ENCODE measurements around the gene PPM1D.
"Not testable (repeated sequence)": the region's sequence is repeated elsewhere in the genome, so short reads cannot be mapped to it uniquely, and the experiment has no call there.

PPM1D gene

DNA sequence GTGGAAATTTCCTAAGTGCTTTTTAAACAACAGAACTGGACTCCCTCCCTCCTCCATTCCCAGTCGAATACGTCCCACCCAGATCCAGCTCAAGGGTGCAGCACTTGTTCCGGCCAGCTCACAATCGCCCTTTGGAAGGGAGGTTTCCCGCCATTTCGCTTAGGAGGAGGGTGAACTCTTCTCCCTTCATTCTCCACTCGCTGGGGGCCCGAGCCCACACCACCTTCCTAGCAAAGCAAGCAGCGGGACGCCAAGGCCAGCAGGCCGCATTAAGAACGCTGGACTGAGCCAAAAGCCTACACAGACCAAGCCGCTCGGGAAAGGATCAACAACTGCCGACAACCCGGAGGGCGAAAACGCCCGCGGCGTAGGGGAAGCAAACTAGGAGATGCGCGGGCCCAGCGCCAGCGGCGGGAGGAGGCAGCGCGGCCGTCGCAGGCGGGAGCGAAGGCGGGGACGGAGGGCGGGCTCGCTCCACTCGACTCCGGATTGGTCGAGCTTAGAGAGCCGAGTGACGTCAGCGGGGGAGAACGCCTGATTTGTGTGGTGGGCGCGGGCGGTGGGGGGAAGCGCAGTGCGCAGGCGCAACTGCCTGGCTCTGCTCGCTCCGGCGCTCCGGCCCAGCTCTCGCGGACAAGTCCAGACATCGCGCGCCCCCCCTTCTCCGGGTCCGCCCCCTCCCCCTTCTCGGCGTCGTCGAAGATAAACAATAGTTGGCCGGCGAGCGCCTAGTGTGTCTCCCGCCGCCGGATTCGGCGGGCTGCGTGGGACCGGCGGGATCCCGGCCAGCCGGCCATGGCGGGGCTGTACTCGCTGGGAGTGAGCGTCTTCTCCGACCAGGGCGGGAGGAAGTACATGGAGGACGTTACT lies at the start of gene PPM1D (continued):
- TF ChIP-seq, protein P1, sequence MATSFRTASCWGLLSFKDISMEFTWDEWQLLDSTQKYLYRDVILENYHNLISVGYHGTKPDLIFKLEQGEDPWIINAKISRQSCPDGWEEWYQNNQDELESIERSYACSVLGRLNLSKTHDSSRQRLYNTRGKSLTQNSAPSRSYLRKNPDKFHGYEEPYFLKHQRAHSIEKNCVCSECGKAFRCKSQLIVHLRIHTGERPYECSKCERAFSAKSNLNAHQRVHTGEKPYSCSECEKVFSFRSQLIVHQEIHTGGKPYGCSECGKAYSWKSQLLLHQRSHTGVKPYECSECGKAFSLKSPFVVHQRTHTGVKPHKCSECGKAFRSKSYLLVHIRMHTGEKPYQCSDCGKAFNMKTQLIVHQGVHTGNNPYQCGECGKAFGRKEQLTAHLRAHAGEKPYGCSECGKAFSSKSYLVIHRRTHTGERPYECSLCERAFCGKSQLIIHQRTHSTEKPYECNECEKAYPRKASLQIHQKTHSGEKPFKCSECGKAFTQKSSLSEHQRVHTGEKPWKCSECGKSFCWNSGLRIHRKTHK (tag by site-specific recombination; IDR thresholded peaks at IDR 0.05), result no peak

DNA sequence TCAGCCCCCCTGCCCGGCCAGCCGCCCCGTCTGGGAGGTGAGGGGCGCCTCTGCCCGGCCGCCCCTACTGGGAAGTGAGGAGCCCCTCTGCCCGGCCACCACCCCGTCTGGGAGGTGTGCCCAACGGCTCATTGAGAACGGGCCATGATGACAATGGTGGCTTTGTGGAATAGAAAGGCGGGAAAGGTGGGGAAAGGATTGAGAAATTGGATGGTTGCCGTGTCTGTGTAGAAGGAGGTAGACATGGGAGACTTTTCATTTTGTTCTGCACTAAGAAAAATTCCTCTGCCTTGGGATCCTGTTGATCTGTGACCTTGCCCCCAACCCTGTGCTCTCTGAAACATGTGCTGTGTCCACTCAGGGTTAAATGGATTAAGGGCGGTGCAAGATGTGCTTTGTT lies 47.7 kb upstream of the PPM1D start:
- H3K4me1 ChIP-seq (ENCODE audit: control insufficient read depth, insufficient read depth, low read length); H3K36me3 ChIP-seq (ENCODE audit: control insufficient read depth in 2 of 2, insufficient read depth in 1 of 2, low read length in 2 of 2); H3K4me3 ChIP-seq (ENCODE audit: low read depth, low read length); POLR2A ChIA-PET; H3K27ac ChIP-seq (ENCODE audit: extremely low read depth, low read depth, low read length); CTCF ChIA-PET; H3K9me3 ChIP-seq (ENCODE audit: control insufficient read depth, insufficient read depth, low read depth, low read length): not testable (repeated sequence)

DNA sequence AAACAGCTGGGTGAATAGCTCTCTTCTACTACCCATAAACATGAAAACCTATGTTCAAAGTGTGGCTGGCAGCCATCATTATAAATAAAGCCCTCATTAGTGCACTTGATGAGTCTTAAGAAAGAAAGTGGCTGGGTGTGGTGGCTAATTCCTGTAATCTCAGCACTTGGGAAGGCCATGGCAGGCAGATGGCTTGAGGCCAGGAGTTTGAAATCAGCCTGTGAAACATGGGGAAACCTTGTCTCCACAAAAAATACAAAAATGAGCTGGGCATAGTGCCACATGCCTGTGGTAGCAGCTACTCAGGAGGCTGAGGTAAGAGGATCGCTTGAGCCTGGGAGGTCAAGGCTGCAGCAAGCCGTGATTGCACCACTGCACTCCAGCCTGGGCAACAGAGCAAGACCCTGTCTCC lies 45.6 kb upstream of the PPM1D start:
- ChIA-PET POLR2A (interaction anchor here (0.7 kb wide), 1 partner anchor 28 kb away, joined by 3 read pairs; no protein-coding TSS in a partner anchor), CTCF (interaction anchor here (1.0 kb wide), 1 partner anchor 15 kb away, joined by 4 read pairs; no protein-coding TSS in a partner anchor)
- Histone ChIP-seq H3K4me1 (ENCODE audit: control insufficient read depth, insufficient read depth, low read length) (no peaks in the 10 kb centered on the region), H3K27ac (ENCODE audit: extremely low read depth, low read depth, low read length) (no peak overlapping the region), H3K4me3 (ENCODE audit: low read depth, low read length) (no peak overlapping the region), H3K9me3 (ENCODE audit: control insufficient read depth, insufficient read depth, low read depth, low read length) (no peaks in the 10 kb centered on the region; the same call in 1 of the 2 replicates), H3K36me3 (ENCODE audit: control insufficient read depth in 2 of 2, insufficient read depth in 1 of 2, low read length in 2 of 2) (no peaks in the 10 kb centered on the region)
- TF ChIP-seq, protein P2, sequence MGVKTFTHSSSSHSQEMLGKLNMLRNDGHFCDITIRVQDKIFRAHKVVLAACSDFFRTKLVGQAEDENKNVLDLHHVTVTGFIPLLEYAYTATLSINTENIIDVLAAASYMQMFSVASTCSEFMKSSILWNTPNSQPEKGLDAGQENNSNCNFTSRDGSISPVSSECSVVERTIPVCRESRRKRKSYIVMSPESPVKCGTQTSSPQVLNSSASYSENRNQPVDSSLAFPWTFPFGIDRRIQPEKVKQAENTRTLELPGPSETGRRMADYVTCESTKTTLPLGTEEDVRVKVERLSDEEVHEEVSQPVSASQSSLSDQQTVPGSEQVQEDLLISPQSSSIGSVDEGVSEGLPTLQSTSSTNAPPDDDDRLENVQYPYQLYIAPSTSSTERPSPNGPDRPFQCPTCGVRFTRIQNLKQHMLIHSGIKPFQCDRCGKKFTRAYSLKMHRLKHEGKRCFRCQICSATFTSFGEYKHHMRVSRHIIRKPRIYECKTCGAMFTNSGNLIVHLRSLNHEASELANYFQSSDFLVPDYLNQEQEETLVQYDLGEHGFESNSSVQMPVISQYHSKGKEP (tag by site-specific recombination; IDR thresholded peaks at IDR 0.05), result no peak
- TF ChIP-seq ZNF837 (tag by site-specific recombination; IDR thresholded peaks at IDR 0.05) (no peak), ZNF121 (tag by site-specific recombination; IDR thresholded peaks at IDR 0.05) (peak; percentile 13; the same call in 1 of the 2 replicates), ZNF555 (tag by site-specific recombination; conservative IDR thresholded peaks at IDR 0.05) (no peak), ZNF561 (tag by site-specific recombination; IDR thresholded peaks at IDR 0.05; ENCODE audit: borderline replicate concordance) (no peak)

DNA sequence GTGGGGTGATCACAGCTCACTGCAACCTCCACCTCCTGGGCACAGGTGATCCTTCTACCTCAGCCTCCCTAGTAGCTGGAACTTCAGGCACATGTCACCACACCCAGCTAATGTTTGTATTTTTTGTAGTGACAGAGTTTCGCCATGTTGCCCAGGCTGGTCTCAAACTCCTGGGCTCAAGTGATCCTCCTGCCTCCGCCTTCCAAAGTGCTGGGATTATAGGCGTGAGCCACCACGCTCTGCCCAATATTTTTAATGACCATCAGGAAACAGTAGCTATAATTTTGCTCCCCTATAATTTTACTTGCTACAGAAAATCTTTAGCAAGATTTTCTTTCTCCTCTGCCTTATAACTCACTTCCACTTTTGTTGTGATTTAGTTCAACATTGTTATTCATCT lies 44.2 kb upstream of the PPM1D start:
- ChIA-PET CTCF (interaction anchor here (0.6 to 4.7 kb wide), 2 partner anchors 14 kb away, joined by 3 to 28 read pairs; no protein-coding TSS in a partner anchor), POLR2A (no interaction called here)
- H3K4me1 ChIP-seq (ENCODE audit: control insufficient read depth, insufficient read depth, low read length), result no peaks in the 10 kb centered on the region
- H3K9me3 ChIP-seq (ENCODE audit: control insufficient read depth, insufficient read depth, low read depth, low read length), result no peaks in the 10 kb centered on the region; the same call in 1 of the 2 replicates
- H3K4me3 ChIP-seq (ENCODE audit: low read depth, low read length), result no peak overlapping the region
- H3K36me3 ChIP-seq (ENCODE audit: control insufficient read depth in 2 of 2, insufficient read depth in 1 of 2, low read length in 2 of 2), result no peaks in the 10 kb centered on the region
- TF ChIP-seq ZNF571 (tag by site-specific recombination; IDR thresholded peaks at IDR 0.05), result no peak
- no peak for TF ChIP-seq EGR2 (tag by site-specific recombination; IDR thresholded peaks at IDR 0.05; ENCODE audit: low read depth)
- no peak overlapping the region for H3K27ac ChIP-seq (ENCODE audit: extremely low read depth, low read depth, low read length)

DNA sequence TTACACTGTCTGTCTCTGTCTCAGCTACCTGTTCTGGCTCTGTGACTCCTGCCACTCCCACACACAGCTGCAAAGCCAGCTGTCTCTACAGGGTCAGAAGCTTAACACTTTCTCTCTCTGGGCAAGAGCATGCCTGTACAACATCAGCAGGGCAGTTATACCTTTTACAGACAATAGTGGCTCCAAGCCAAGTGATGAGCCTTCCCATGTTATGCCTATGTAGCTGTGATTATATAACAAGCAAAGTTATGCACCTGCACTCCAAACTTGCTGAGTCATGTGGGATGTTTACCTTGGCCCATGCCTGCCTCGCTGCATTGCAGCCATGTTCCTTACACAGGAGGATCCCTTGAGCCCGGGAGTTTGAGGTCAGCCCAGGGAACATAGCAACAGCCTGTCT lies 42.2 kb upstream of the PPM1D start:
- Histone ChIP-seq H3K4me1 (ENCODE audit: control insufficient read depth, insufficient read depth, low read length) (no peaks in the 10 kb centered on the region), H3K9me3 (ENCODE audit: control insufficient read depth, insufficient read depth, low read depth, low read length) (no peaks in the 10 kb centered on the region; the same call in 1 of the 2 replicates), H3K27ac (ENCODE audit: extremely low read depth, low read depth, low read length) (no peak overlapping the region), H3K36me3 (ENCODE audit: control insufficient read depth in 2 of 2, insufficient read depth in 1 of 2, low read length in 2 of 2) (no peaks in the 10 kb centered on the region), H3K4me3 (ENCODE audit: low read depth, low read length) (no peak overlapping the region)
- ChIA-PET POLR2A (no interaction called here), CTCF (interaction anchor here (0.6 to 4.7 kb wide), 3 partner anchors 12 to 122 kb away, joined by 3 to 28 read pairs (median 4); no protein-coding TSS in a partner anchor)
- no peak for TF ChIP-seq ZNF114 (tag by site-specific recombination; IDR thresholded peaks at IDR 0.05)
- peak; percentile 27; the same call in 1 of the 2 replicates for TF ChIP-seq KLF9 (tag by site-specific recombination; IDR thresholded peaks at IDR 0.05; ENCODE audit: low read depth)
- TF ChIP-seq, protein P3, sequence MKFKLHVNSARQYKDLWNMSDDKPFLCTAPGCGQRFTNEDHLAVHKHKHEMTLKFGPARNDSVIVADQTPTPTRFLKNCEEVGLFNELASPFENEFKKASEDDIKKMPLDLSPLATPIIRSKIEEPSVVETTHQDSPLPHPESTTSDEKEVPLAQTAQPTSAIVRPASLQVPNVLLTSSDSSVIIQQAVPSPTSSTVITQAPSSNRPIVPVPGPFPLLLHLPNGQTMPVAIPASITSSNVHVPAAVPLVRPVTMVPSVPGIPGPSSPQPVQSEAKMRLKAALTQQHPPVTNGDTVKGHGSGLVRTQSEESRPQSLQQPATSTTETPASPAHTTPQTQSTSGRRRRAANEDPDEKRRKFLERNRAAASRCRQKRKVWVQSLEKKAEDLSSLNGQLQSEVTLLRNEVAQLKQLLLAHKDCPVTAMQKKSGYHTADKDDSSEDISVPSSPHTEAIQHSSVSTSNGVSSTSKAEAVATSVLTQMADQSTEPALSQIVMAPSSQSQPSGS (tag by site-specific recombination; IDR thresholded peaks at IDR 0.05; ENCODE audit: low read depth), result no peak
- no peak for TF ChIP-seq ZNF843 (tag by site-specific recombination; IDR thresholded peaks at IDR 0.05)
- TF ChIP-seq, protein P4, sequence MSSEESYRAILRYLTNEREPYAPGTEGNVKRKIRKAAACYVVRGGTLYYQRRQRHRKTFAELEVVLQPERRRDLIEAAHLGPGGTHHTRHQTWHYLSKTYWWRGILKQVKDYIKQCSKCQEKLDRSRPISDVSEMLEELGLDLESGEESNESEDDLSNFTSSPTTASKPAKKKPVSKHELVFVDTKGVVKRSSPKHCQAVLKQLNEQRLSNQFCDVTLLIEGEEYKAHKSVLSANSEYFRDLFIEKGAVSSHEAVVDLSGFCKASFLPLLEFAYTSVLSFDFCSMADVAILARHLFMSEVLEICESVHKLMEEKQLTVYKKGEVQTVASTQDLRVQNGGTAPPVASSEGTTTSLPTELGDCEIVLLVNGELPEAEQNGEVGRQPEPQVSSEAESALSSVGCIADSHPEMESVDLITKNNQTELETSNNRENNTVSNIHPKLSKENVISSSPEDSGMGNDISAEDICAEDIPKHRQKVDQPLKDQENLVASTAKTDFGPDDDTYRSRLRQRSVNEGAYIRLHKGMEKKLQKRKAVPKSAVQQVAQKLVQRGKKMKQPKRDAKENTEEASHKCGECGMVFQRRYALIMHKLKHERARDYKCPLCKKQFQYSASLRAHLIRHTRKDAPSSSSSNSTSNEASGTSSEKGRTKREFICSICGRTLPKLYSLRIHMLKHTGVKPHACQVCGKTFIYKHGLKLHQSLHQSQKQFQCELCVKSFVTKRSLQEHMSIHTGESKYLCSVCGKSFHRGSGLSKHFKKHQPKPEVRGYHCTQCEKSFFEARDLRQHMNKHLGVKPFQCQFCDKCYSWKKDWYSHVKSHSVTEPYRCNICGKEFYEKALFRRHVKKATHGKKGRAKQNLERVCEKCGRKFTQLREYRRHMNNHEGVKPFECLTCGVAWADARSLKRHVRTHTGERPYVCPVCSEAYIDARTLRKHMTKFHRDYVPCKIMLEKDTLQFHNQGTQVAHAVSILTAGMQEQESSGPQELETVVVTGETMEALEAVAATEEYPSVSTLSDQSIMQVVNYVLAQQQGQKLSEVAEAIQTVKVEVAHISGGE (tag by site-specific recombination; conservative IDR thresholded peaks at IDR 0.05; ENCODE audit: low read depth), result no peak

Data from HEK293 (cell line).